BJ (cell line): ENCODE results near the gene ANAPC4. TPM values are rescaled to one million over a fixed set of nuclear protein-coding genes. Genes with fewer than 3 reads are reported as not detected.
A peak's percentile ranks its signal among the peaks of the same experiment; 100 is the strongest.

ENCODE experiments used
- CTCF ChIA-PET: fragments of 350-600 bp; formaldehyde crosslinking; extraction: SDS; loops from one replicate; lab custom pipeline; 2021; ENCODE audit warnings: antibody characterized with exemption, inconsistent platforms; lab: Yijun Ruan, JAX
- POLR2A ChIA-PET: fragments of 300-600 bp; sonication (Branson Sonifier 250); formaldehyde crosslinking; extraction: SDS; loops from one replicate; lab custom pipeline; 2021; ENCODE audit warnings: antibody characterized with exemption; lab: Charles Lee
- DNase-seq: peaks from one replicate; pipeline ENCODE4 v3.0.0-alpha.2; 2011; ENCODE audit warnings: low read depth
- H3K27me3 ChIP-seq: 2 replicates; pipeline ENCODE4 v1.6.0; 2011; ENCODE audit warnings: low read length; ENCODE audit not compliant: control insufficient read depth, insufficient read depth
- H3K36me3 ChIP-seq: 2 replicates; pipeline ENCODE4 v1.5.1; 2011; ENCODE audit warnings: low read length; ENCODE audit not compliant: control insufficient read depth, insufficient read depth
- H3K4me3 ChIP-seq: 2 replicates; pipeline ENCODE4 v1.5.1; 2011; ENCODE audit warnings: low read depth, mild to moderate bottlenecking, control low read depth, low read length
- polyA plus RNA-seq: library from polyadenylated mRNA; depleted of rRNA; stranded (reverse); fragments of >200 nt; gene quantifications from 2 replicates; pipeline ENCODE4 v1.2.3, GENCODE V29; 2011
- TF ChIP-seq, protein P1 (sequence below): IDR thresholded peaks from 2 replicates; pipeline ENCODE4 v1.5.1; 2011; ENCODE audit warnings: low read depth, mild to moderate bottlenecking, control low read depth, inconsistent platforms, low read length, moderate library complexity; ENCODE audit not compliant: insufficient read depth

Gene ANAPC4
- polyA plus RNA-seq, 1 experiment: 7.0 TPM

GRCh38 chr4:25377572-25378436, 741 bp downstream of the ANAPC4 start:
- POLR2A ChIA-PET: no interaction called here
- TF ChIP-seq, protein P1, sequence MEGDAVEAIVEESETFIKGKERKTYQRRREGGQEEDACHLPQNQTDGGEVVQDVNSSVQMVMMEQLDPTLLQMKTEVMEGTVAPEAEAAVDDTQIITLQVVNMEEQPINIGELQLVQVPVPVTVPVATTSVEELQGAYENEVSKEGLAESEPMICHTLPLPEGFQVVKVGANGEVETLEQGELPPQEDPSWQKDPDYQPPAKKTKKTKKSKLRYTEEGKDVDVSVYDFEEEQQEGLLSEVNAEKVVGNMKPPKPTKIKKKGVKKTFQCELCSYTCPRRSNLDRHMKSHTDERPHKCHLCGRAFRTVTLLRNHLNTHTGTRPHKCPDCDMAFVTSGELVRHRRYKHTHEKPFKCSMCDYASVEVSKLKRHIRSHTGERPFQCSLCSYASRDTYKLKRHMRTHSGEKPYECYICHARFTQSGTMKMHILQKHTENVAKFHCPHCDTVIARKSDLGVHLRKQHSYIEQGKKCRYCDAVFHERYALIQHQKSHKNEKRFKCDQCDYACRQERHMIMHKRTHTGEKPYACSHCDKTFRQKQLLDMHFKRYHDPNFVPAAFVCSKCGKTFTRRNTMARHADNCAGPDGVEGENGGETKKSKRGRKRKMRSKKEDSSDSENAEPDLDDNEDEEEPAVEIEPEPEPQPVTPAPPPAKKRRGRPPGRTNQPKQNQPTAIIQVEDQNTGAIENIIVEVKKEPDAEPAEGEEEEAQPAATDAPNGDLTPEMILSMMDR: no peak
- Histone ChIP-seq H3K27me3 (no peaks in the 10 kb centered on the region), H3K4me3 (peak overlapping the region; percentile 96), H3K36me3 (0 out of 2 replicates have a peak, but pooled peaks cover 1% of the 10 kb centered on the region)
- CTCF ChIA-PET: no interaction called here
- DNase-seq: no peak

DNA sequence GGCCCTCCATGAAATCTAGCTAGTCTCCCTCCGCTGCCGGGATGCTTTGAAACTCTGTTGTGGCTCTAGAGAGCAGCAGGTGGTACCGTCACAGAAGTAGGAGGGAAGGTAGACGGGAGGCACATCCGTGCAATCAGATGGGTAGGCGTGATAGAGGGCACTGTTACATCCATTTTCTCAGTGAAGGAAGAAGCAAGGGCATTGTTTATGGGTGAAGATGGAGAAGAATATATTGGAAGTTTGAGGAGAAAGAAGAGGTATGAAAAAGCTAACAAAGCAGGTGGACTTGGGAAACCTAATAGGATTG, 1.3 kb downstream of the ANAPC4 start:
- TF ChIP-seq, protein P1: no peak
- ChIA-PET POLR2A (no interaction called here), CTCF (interaction anchor here (0.8 kb wide), 1 partner anchor 11 kb away, joined by 3 read pairs; no protein-coding TSS in a partner anchor)
- no peak for DNase-seq
- H3K4me3 ChIP-seq: peak overlapping the region; percentile 96; the same call in 1 of the 2 replicates
- H3K27me3 ChIP-seq: no peaks in the 10 kb centered on the region
- H3K36me3 ChIP-seq: 0 out of 2 replicates have a peak, but pooled peaks cover 1% of the 10 kb centered on the region

GRCh38 chr4:25379591-25379990, 2.5 kb downstream of the ANAPC4 start:
- TF ChIP-seq, protein P1: no peak
- ChIA-PET CTCF (interaction anchor here (0.6 to 1.3 kb wide), 2 partner anchors 67 to 678 kb away, joined by 3 to 4 read pairs; partner anchors contain the start of gene ZCCHC4), POLR2A (no interaction called here)
- no peak for DNase-seq
- Histone ChIP-seq H3K36me3 (peaks cover 3% of the 10 kb centered on the region; the same call in 1 of the 2 replicates), H3K4me3 (no peak overlapping the region), H3K27me3 (no peaks in the 10 kb centered on the region)

DNA sequence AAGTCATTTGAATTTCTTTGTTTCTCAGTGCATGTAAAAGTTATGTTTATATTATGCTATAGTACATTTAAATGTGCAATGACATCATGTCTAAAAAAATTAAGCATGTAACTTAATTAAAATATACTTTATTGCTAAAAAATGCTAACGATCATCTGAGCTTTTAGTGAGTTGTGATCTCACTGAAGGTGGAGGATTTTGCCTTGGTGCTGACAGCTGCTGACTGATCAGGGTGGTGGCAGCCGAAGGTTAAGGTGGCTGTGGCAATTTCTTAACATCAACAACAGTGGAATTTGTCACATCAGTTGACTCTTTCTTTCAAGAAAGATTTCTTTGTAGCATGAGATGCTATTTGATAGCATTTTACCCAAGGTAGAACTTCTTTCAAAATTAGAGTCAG, 6.6 kb downstream of the ANAPC4 start:
- ChIA-PET CTCF (no interaction called here), POLR2A (no interaction called here)
- Histone ChIP-seq H3K4me3 (no peak overlapping the region), H3K36me3 (peaks cover 6% of the 10 kb centered on the region), H3K27me3 (no peaks in the 10 kb centered on the region)
- TF ChIP-seq, protein P1: no peak
- DNase-seq: no peak

DNA sequence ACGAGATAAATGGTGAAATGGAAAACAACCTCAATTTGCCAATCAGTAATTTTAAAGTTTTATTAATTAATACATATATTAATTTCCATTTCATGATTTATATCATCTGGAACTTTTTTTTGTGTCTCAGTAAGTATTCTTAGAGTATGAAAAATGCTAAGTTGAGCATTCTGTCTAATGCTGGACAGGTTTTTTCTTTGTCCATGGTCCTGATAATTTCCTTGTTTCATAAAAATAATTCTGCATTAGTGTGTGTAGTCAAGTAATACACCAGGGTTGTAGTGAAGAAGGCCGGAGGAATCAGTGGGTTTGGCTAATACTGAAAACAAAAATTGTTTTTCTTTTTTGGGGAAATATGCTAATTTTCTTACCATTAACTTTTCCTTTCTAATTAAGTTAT, 9.9 kb downstream of the ANAPC4 start:
- TF ChIP-seq, protein P1: no peak
- ChIA-PET POLR2A (no interaction called here), CTCF (no interaction called here)
- H3K27me3 ChIP-seq: no peaks in the 10 kb centered on the region
- H3K36me3 ChIP-seq: peaks cover 5% of the 10 kb centered on the region
- no peak for DNase-seq
- H3K4me3 ChIP-seq: no peak overlapping the region
